ENCODE results near the gene ITSN1.

ITSN1 gene

GRCh38 chr21:33869873-33870272 lies 227.6 kb downstream of the ITSN1 start:
- DNase-seq = no peak

GRCh38 chr21:33870768-33871167 lies 228.5 kb downstream of the ITSN1 start:
- no peak for DNase-seq

- DNase-seq = no peak
These were observed 228.9 kb downstream of the ITSN1 start for GRCh38 chr21:33871171-33871570.

GRCh38 chr21:33872881-33873515 lies 230.7 kb downstream of the ITSN1 start:
- DNase-seq = no peak

GRCh38 chr21:33874161-33874560 lies 231.9 kb downstream of the ITSN1 start:
- no peak for DNase-seq

- DNase-seq = no peak
These were observed 232.9 kb downstream of the ITSN1 start for GRCh38 chr21:33875026-33875695.

- no peak for DNase-seq
These were observed 236.5 kb downstream of the ITSN1 start for GRCh38 chr21:33878824-33879223.

- no peak for DNase-seq
These were observed 238.3 kb downstream of the ITSN1 start for GRCh38 chr21:33880626-33881025.

- DNase-seq = no peak
These were observed 239.6 kb downstream of the ITSN1 start for GRCh38 chr21:33881689-33882440.

GRCh38 chr21:33883118-33883517 lies 240.8 kb downstream of the ITSN1 start:
- DNase-seq = no peak

- DNase-seq = no peak
These were observed 242.3 kb downstream of the ITSN1 start for GRCh38 chr21:33884376-33885171.

GRCh38 chr21:33885172-33885514 lies 242.8 kb downstream of the ITSN1 start:
- no peak for DNase-seq

- no peak for DNase-seq
These were observed 244.0 kb downstream of the ITSN1 start for GRCh38 chr21:33886321-33886720.

GRCh38 chr21:33890187-33890586 lies 247.9 kb downstream of the ITSN1 start:
- DNase-seq = no peak

GRCh38 chr21:33892853-33893252 lies 250.6 kb downstream of the ITSN1 start:
- DNase-seq = no peak

GRCh38 chr21:33893917-33894316 lies 251.6 kb downstream of the ITSN1 start:
- DNase-seq = no peak

- DNase-seq = no peak
These were observed 252.5 kb downstream of the ITSN1 start for GRCh38 chr21:33894736-33895288.

GRCh38 chr21:33895356-33895755 lies 253.1 kb downstream of the ITSN1 start:
- DNase-seq = no peak

- no peak for DNase-seq
These were observed 254.4 kb downstream of the ITSN1 start for GRCh38 chr21:33896691-33897090.

- no peak for DNase-seq
These were observed 254.8 kb downstream of the ITSN1 start for GRCh38 chr21:33897098-33897497.

- DNase-seq = no peak
These were observed 255.4 kb downstream of the ITSN1 start for GRCh38 chr21:33897739-33898138.

- no peak for DNase-seq
These were observed 256.3 kb downstream of the ITSN1 start for GRCh38 chr21:33898586-33898985.

- DNase-seq = no peak
These were observed 256.9 kb downstream of the ITSN1 start for GRCh38 chr21:33899199-33899598.

Measured in NCI-H1417 treated with DMSO at 0.1 percent for 48 hours (cell line).